Measurements from ENCODE around the gene IQCM.

GRCh38 chr4:149752729-149753128, 62.9 kb downstream of the IQCM start:
- TF ChIP-seq CTCF (conservative IDR thresholded peaks at IDR 0.05 in 1 of 2, IDR thresholded peaks at IDR 0.05 in 1 of 2; ENCODE audit: low read depth in 1 of 2, low read length in 2 of 2) (no peak), EZH2 (IDR thresholded peaks at IDR 0.05; ENCODE audit: low read length, missing control alignments) (no peak)
